OCI-LY3 (cell line): Measurements from ENCODE around the gene IRS2.

Experiments
- H2AFZ ChIP-seq: fragments of 200-600, 300-600 bp; shearing (Covaris generic); 2 replicates; pipeline ENCODE4 v1.6.0; 2014; ENCODE audit warnings: antibody characterized with exemption, low read depth, low read length
- H3K27ac ChIP-seq: fragments of 200-600, 300-600 bp; sonication (generic); 2 replicates; pipeline ENCODE4 v1.5.1; 2014; ENCODE audit warnings: mild to moderate bottlenecking, low read length, moderate library complexity, mixed read lengths
- H3K27me3 ChIP-seq: fragments of 200-600, 300-600 bp; sonication (generic); 2 replicates; pipeline ENCODE4 v1.6.1; 2014; ENCODE audit warnings: low read depth, low read length, mixed read lengths
- H3K36me3 ChIP-seq: fragments of 200-600, 300-600 bp; sonication (generic); replicated peaks from 2 replicates; pipeline ENCODE3; 2014; ENCODE audit warnings: low read depth, low read length, mixed read lengths
- H3K4me1 ChIP-seq: fragments of 300-600, 200-600 bp; sonication (generic); 2 replicates; pipeline ENCODE4 v1.6.1; 2014; ENCODE audit warnings: low read length, mixed read lengths
- H3K4me2 ChIP-seq: fragments of 200-600, 300-600 bp; sonication (generic); 2 replicates; pipeline ENCODE4 v1.6.1; 2014; ENCODE audit warnings: low read length, mixed read lengths
- H3K4me3 ChIP-seq: fragments of 300-600, 200-600 bp; sonication (generic); 2 replicates; pipeline ENCODE4 v1.5.1; 2014; ENCODE audit warnings: antibody characterized with exemption, mild to moderate bottlenecking, low read length, moderate library complexity
- H3K79me2 ChIP-seq: fragments of 300-600, 200-600 bp; shearing (Covaris generic); 2 replicates; pipeline ENCODE4 v1.6.1; 2014; ENCODE audit warnings: mild to moderate bottlenecking, low read length, mixed read lengths
- H3K9ac ChIP-seq: fragments of 300-600, 200-600 bp; shearing (Covaris generic); 2 replicates; pipeline ENCODE4 v1.6.0; 2014; ENCODE audit warnings: mild to moderate bottlenecking, low read length, moderate library complexity
- H3K9me3 ChIP-seq: fragments of 200-600, 300-600 bp; shearing (Covaris generic); 2 replicates; pipeline ENCODE4 v1.6.1; 2014; ENCODE audit warnings: low read length, mixed read lengths; ENCODE audit not compliant: insufficient read depth
- H4K20me1 ChIP-seq: fragments of 200-600, 300-600 bp; sonication (generic); 2 replicates; pipeline ENCODE4 v1.6.1; 2016; ENCODE audit warnings: low read length, mixed read lengths; ENCODE audit not compliant: insufficient read depth
- EZH2phosphoT487 ChIP-seq: fragments of 200-600 bp; shearing (Covaris generic); IDR thresholded peaks from 2 replicates; pipeline ENCODE4 v1.6.1; 2018; ENCODE audit warnings: antibody characterized with exemption, mixed run types, low read depth
- TF ChIP-seq, protein P1 (sequence below): fragments of 200-600, 300-600 bp; sonication (generic); IDR thresholded peaks from 2 replicates; pipeline ENCODE4 v1.5.1; 2014; ENCODE audit warnings: antibody characterized with exemption, low read length, low read depth

Gene IRS2

DNA sequence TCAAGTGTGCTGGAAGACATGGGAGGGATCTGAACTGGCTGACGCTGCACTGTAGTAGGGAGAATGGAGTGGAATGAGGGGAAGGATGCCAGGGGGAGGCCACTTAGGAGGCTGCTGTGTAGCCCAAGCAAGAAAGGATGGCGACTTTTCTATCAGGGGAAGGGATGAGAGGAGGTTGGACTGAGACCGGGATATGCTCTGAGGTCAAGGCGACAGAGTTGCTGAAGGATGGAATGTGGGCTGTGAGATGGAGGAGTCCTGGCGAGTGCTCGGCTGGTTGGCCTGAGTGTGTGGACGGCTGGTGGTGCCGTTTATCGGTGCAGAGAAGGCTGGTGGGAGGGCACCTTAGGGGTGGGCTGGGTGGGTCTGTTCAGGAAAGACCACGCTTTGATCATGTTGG, 45.7 kb downstream of the IRS2 start:
- no peaks in the 10 kb centered on the region for H3K36me3 ChIP-seq
- no peak overlapping the region for H2AFZ ChIP-seq
- no peak overlapping the region for H3K4me2 ChIP-seq
- H3K79me2 ChIP-seq, result no peaks in the 10 kb centered on the region
- H3K27me3 ChIP-seq, result no peaks in the 10 kb centered on the region
- no peak overlapping the region for H3K4me3 ChIP-seq
- TF ChIP-seq, protein P1, sequence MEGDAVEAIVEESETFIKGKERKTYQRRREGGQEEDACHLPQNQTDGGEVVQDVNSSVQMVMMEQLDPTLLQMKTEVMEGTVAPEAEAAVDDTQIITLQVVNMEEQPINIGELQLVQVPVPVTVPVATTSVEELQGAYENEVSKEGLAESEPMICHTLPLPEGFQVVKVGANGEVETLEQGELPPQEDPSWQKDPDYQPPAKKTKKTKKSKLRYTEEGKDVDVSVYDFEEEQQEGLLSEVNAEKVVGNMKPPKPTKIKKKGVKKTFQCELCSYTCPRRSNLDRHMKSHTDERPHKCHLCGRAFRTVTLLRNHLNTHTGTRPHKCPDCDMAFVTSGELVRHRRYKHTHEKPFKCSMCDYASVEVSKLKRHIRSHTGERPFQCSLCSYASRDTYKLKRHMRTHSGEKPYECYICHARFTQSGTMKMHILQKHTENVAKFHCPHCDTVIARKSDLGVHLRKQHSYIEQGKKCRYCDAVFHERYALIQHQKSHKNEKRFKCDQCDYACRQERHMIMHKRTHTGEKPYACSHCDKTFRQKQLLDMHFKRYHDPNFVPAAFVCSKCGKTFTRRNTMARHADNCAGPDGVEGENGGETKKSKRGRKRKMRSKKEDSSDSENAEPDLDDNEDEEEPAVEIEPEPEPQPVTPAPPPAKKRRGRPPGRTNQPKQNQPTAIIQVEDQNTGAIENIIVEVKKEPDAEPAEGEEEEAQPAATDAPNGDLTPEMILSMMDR, result no peak
- TF ChIP-seq EZH2phosphoT487, result no peak
- no peak overlapping the region for H3K27ac ChIP-seq
- H3K9me3 ChIP-seq, result 0 out of 2 replicates have a peak, but pooled peaks cover 3% of the 10 kb centered on the region
- H3K4me1 ChIP-seq, result no peaks in the 10 kb centered on the region
- no peak overlapping the region for H3K9ac ChIP-seq
- no peaks in the 10 kb centered on the region for H4K20me1 ChIP-seq

DNA sequence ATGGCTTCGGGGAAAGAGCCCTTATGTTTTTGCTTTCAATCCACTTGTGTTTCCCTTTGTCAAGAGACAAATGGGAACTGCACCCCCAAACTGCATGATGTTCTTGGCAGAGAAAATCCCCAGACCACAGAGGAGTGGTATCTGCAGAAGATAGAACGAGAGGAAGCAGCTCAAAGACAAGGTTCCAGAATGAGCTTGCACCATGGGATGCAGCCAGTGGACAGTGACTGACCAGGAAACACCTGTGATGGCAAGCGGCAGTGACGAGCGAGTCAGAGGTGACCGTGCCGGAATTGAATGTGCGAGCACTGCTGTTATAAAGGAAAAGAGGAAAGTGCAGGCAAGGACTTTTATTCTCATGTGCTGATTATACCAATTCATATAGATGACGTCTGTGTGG, 46.3 kb downstream of the IRS2 start:
- no peaks in the 10 kb centered on the region for H3K4me1 ChIP-seq
- H2AFZ ChIP-seq, result no peak overlapping the region
- H3K9me3 ChIP-seq, result 0 out of 2 replicates have a peak, but pooled peaks cover 3% of the 10 kb centered on the region
- no peak overlapping the region for H3K4me3 ChIP-seq
- H3K27me3 ChIP-seq, result no peaks in the 10 kb centered on the region
- H3K36me3 ChIP-seq, result no peaks in the 10 kb centered on the region
- no peak overlapping the region for H3K4me2 ChIP-seq
- no peaks in the 10 kb centered on the region for H4K20me1 ChIP-seq
- no peak overlapping the region for H3K27ac ChIP-seq
- H3K79me2 ChIP-seq, result no peaks in the 10 kb centered on the region
- TF ChIP-seq EZH2phosphoT487, result no peak
- TF ChIP-seq, protein P1, result no peak
- no peak overlapping the region for H3K9ac ChIP-seq

DNA sequence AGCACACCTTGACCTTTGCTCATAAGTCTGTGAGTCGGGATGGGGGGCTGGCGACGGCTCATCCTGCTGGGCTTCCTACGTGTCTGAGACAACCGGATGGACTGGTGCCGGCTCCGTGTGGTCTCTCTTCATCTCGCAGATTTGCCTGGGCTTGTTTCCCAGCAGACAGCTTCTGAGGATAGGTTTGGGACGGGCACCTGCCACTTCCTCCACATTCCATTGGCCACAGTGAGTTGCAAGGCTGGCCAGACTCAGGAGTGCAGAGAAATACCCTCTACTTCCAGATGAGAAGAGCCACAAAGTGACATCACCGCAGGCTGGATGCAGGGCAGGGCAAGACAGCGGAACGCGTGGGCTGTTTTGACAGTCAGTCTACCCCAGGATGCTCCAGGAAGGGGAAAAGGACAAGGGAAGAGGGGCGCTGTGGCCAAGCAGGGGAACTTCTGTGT, 48.1 kb downstream of the IRS2 start:
- Histone ChIP-seq H3K4me2 (no peak overlapping the region), H3K4me1 (no peaks in the 10 kb centered on the region)

DNA sequence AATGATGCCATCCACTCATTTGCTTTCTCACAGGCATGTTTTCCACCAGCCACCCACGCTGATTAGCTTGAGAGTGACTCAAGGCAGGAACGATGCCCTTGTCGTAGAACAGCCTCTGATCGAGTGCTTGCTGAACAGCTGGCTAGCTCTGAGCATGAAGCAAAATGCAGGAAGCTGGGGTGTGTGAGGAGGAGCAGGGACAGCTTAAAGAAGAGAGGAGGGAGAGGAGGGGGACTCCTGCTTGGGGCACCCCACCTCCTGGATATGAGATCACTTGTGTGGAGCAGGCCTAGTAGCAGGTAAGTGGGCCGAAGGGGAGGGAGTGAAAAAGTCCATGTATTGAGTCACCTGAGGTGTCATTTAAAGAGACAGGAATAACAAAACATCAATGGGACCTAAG, 48.8 kb downstream of the IRS2 start:
- H3K79me2 ChIP-seq, result no peaks in the 10 kb centered on the region
- no peaks in the 10 kb centered on the region for H3K4me1 ChIP-seq
- H3K27ac ChIP-seq, result no peak overlapping the region
- H3K4me2 ChIP-seq, result no peak overlapping the region
- H3K27me3 ChIP-seq, result no peaks in the 10 kb centered on the region
- TF ChIP-seq, protein P1, result no peak
- no peak for TF ChIP-seq EZH2phosphoT487
- H2AFZ ChIP-seq, result no peak overlapping the region
- no peak overlapping the region for H3K4me3 ChIP-seq
- H4K20me1 ChIP-seq, result no peaks in the 10 kb centered on the region
- H3K36me3 ChIP-seq, result no peaks in the 10 kb centered on the region
- no peak overlapping the region for H3K9ac ChIP-seq
- H3K9me3 ChIP-seq, result peaks cover 2% of the 10 kb centered on the region; the same call in 1 of the 2 replicates

More for the DNA sequence above, 48.1 kb downstream of the IRS2 start:
- no peak overlapping the region for H3K4me3 ChIP-seq
- no peak overlapping the region for H3K27ac ChIP-seq
- H4K20me1 ChIP-seq, result no peaks in the 10 kb centered on the region
- TF ChIP-seq EZH2phosphoT487, result no peak
- TF ChIP-seq, protein P1, result no peak
- no peaks in the 10 kb centered on the region for H3K27me3 ChIP-seq
- H3K9ac ChIP-seq, result no peak overlapping the region
- no peaks in the 10 kb centered on the region for H3K36me3 ChIP-seq
- H2AFZ ChIP-seq, result no peak overlapping the region
- peaks cover under 1% of the 10 kb centered on the region; the same call in 1 of the 2 replicates for H3K9me3 ChIP-seq
- no peaks in the 10 kb centered on the region for H3K79me2 ChIP-seq
